ENCODE data around the gene WDR36. TPM values are rescaled to one million over a fixed set of nuclear protein-coding genes. Genes with fewer than 3 reads are reported as not detected.

WDR36 gene
- total RNA-seq, 2 donors from 2014 or later: 28.5 to 32.0 TPM

DNA sequence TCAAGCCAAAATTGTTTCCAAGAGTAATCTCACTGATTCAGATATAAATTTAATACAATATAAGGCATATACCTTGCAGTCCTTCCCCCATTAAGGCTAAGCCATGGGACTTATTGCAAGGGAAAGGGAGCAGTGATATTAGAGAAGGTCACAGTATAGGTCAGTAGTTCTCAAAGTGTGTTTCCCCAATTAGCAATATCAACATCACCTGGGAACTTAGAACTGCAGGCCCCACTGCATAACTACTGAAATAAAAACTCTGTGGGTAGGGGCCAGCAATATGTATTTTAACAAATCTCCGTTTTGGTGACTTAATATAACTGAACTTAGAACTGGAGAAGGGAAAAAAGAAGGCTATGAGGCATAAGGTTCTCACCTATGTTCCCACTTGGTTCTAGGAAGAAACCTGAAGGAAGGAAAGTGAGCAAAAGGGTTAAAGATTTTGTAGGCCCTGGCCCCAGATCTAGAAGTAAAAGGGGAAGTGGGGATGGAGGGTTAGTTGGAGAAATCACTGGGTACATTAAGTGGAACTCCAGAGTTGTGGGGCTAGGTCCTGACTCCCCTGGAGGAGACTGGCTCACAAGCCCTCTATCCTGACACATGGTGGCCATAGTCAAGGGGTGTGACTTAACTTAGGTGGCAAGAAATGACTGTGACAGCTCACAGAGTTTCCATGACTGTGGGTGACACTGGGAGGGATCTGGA lies 40.7 kb downstream of the WDR36 start:
- no peak for DNase-seq
- Histone ChIP-seq H3K9ac (ENCODE audit: extremely low read depth, low read length, poor library complexity, severe bottlenecking) (no peak overlapping the region), H3K27ac (ENCODE audit: low read depth, low read length) (no peak overlapping the region), H3K4me1 (ENCODE audit: control insufficient read depth, insufficient read depth, low read length) (no peaks in the 10 kb centered on the region), H3K36me3 (ENCODE audit: control insufficient read depth, insufficient read depth, low read length) (peaks cover 7% of the 10 kb centered on the region), H3K27me3 (ENCODE audit: control insufficient read depth, insufficient read depth, low read length, poor library complexity, severe bottlenecking) (no peaks in the 10 kb centered on the region), H3K4me3 (ENCODE audit: low read length) (no peak overlapping the region), H3K9me3 (ENCODE audit: control insufficient read depth, low read length) (no peaks in the 10 kb centered on the region)
- H3K27me3 Mint-ChIP-seq (ENCODE audit: insufficient read depth): no peaks in the 10 kb centered on the region
- no peak overlapping the region for H3K4me3 Mint-ChIP-seq
- no peaks in the 10 kb centered on the region for H3K9me3 Mint-ChIP-seq
- H3K27ac Mint-ChIP-seq: no peak overlapping the region
- H3K4me1 Mint-ChIP-seq: peaks cover 19% of the 10 kb centered on the region
- H3K36me3 Mint-ChIP-seq (ENCODE audit: low read depth): peaks cover 2% of the 10 kb centered on the region
- WGBS, 2 experiments (ENCODE audit: insufficient coverage in 1 of 2, insufficient read length in 1 of 2): 89% methylated on average over 1 of the region's 1 CpG; no CpG with 5 or more reads in 1 of the 2 experiments
- TF ChIP-seq, protein P1, sequence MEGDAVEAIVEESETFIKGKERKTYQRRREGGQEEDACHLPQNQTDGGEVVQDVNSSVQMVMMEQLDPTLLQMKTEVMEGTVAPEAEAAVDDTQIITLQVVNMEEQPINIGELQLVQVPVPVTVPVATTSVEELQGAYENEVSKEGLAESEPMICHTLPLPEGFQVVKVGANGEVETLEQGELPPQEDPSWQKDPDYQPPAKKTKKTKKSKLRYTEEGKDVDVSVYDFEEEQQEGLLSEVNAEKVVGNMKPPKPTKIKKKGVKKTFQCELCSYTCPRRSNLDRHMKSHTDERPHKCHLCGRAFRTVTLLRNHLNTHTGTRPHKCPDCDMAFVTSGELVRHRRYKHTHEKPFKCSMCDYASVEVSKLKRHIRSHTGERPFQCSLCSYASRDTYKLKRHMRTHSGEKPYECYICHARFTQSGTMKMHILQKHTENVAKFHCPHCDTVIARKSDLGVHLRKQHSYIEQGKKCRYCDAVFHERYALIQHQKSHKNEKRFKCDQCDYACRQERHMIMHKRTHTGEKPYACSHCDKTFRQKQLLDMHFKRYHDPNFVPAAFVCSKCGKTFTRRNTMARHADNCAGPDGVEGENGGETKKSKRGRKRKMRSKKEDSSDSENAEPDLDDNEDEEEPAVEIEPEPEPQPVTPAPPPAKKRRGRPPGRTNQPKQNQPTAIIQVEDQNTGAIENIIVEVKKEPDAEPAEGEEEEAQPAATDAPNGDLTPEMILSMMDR (conservative IDR thresholded peaks at IDR 0.05): no peak

DNA sequence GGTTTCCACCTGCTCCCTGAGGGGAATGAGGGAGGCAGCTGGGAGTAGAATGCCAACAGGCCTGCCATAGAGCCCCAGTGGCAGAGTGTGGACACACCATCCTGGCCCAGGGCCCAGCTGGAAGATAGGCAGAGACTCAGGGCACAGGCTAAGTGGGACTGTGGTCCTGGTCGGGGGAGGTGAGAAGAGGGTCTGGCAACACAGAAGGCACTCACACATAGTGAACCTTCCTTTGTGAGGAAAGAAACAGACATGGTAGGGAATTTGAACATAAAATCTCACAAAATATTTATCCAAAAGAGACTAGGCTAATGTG lies 41.2 kb downstream of the WDR36 start:
- H3K27me3 Mint-ChIP-seq (ENCODE audit: insufficient read depth): no peaks in the 10 kb centered on the region
- 100% methylated on average over 1 of the region's 1 CpG; no CpG with 5 or more reads in 1 of the 2 experiments for WGBS, 2 experiments (ENCODE audit: insufficient coverage in 1 of 2, insufficient read length in 1 of 2)
- TF ChIP-seq, protein P1 (conservative IDR thresholded peaks at IDR 0.05): no peak
- no peaks in the 10 kb centered on the region for H3K9me3 ChIP-seq (ENCODE audit: control insufficient read depth, low read length)
- DNase-seq: no peak
- no peaks in the 10 kb centered on the region for H3K36me3 Mint-ChIP-seq (ENCODE audit: low read depth)
- H3K4me3 ChIP-seq (ENCODE audit: low read length): no peak overlapping the region
- H3K9me3 Mint-ChIP-seq: no peaks in the 10 kb centered on the region
- H3K27me3 ChIP-seq (ENCODE audit: control insufficient read depth, insufficient read depth, low read length, poor library complexity, severe bottlenecking): no peaks in the 10 kb centered on the region
- peaks cover 19% of the 10 kb centered on the region for H3K4me1 Mint-ChIP-seq
- no peak overlapping the region for H3K27ac ChIP-seq (ENCODE audit: low read depth, low read length)
- H3K27ac Mint-ChIP-seq: no peak overlapping the region
- H3K9ac ChIP-seq (ENCODE audit: extremely low read depth, low read length, poor library complexity, severe bottlenecking): no peak overlapping the region
- H3K36me3 ChIP-seq (ENCODE audit: control insufficient read depth, insufficient read depth, low read length): peaks cover 4% of the 10 kb centered on the region
- H3K4me1 ChIP-seq (ENCODE audit: control insufficient read depth, insufficient read depth, low read length): no peaks in the 10 kb centered on the region
- no peak overlapping the region for H3K4me3 Mint-ChIP-seq

DNA sequence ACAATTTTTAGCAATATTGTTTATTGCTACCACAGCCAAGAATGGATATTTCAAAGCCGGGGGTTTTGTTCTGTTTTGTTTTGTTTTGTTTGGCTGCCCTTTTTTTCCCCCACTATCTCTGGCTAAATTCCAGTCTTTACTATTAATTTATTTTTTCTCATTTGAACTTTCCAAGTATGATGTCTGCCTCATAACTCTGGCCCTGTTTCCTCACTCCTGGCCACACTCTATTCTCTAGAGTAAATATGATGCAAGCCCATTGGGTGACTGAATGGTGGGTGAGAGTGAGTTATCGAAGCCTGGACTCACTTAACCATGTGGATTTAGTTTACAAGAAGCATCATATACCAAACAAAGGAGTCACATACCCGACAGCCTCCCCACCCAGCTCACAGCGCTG lies 41.9 kb downstream of the WDR36 start:
- H3K36me3 Mint-ChIP-seq (ENCODE audit: low read depth): no peaks in the 10 kb centered on the region
- Histone ChIP-seq H3K27me3 (ENCODE audit: control insufficient read depth, insufficient read depth, low read length, poor library complexity, severe bottlenecking) (no peaks in the 10 kb centered on the region), H3K9me3 (ENCODE audit: control insufficient read depth, low read length) (no peaks in the 10 kb centered on the region), H3K27ac (ENCODE audit: low read depth, low read length) (no peak overlapping the region), H3K4me3 (ENCODE audit: low read length) (no peak overlapping the region), H3K4me1 (ENCODE audit: control insufficient read depth, insufficient read depth, low read length) (no peaks in the 10 kb centered on the region), H3K36me3 (ENCODE audit: control insufficient read depth, insufficient read depth, low read length) (no peaks in the 10 kb centered on the region), H3K9ac (ENCODE audit: extremely low read depth, low read length, poor library complexity, severe bottlenecking) (no peak overlapping the region)
- no peak for DNase-seq
- 87 to 90% methylated on average over 2 to 3 of the region's 4 CpGs for WGBS, 2 experiments (ENCODE audit: insufficient coverage in 1 of 2, insufficient read length in 1 of 2)
- H3K9me3 Mint-ChIP-seq: no peaks in the 10 kb centered on the region
- H3K27me3 Mint-ChIP-seq (ENCODE audit: insufficient read depth): no peaks in the 10 kb centered on the region
- H3K27ac Mint-ChIP-seq: no peak overlapping the region
- H3K4me1 Mint-ChIP-seq: peaks cover 19% of the 10 kb centered on the region
- TF ChIP-seq, protein P1 (conservative IDR thresholded peaks at IDR 0.05): no peak
- no peak overlapping the region for H3K4me3 Mint-ChIP-seq

Measured in endodermal cell (in vitro differentiated cells).